Measurements from ENCODE around the gene PDK3. TPM values are rescaled to one million over a fixed set of nuclear protein-coding genes. Genes with fewer than 3 reads are reported as not detected.

Gene PDK3
- total RNA-seq: 58.3 and 67.9 TPM in 2 replicates

DNA sequence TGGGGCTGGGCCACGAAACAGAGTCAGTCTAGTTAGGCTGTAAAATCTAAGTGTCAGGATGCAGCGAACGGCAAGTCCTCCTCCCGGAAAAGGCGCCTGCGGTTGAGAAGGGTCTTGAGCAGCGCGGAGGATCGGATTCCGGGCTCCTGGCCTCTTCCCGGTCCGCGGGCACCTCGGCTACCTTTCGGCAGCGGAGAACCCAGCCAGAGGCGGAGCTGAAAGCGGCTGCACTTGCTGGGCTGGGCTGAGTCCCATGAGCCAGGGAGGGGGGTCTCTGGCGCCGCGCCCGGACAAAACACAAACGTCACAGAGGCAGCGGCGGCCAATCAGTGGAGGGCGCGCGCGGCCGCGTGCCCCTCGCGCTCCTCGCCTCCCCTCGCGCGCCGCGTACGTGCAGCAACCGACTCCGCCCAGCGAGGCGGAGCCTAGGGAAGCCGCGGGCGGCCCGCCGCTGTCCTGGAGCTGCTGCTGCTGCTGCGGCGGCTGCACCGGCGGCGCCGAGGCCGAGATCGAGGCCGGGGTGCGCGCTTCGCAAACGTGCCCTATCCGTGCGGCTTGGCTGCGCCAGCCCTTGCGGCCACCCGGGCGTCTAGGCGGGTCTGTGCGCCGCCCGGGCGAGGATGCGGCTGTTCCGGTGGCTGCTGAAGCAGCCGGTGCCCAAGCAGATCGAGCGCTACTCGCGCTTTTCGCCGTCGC lies at the start of gene PDK3:
Gene PDK3, plus strand, starts transcription at position 451 of the 696 bp plus-strand sequence. Its CDS starts 170 bp downstream, at position 621.

Small RNAs within 50 kb of the gene (small RNA-seq; reads per million reads assigned to genes)
- gene SNRPEP9: not detected

Other genes with a start within 250 kb of the PDK3 start
- 0.11 TPM in 1 of 2 replicates, not detected in the other for gene SUPT20HL2, start 151.2 kb upstream of the PDK3 start, total RNA-seq
- gene SUPT20HL1, start 104.6 kb upstream of the PDK3 start, total RNA-seq: 0.13 and 0.22 TPM in 2 replicates
- 0.26 and 1.1 TPM in 2 replicates for gene PCYT1B, start 182.1 kb downstream of the PDK3 start, total RNA-seq
- gene POLA1, start 228.6 kb downstream of the PDK3 start, total RNA-seq: 11.6 and 13.1 TPM in 2 replicates